ENCODE results near the gene BSND.

The BSND gene

GRCh38 chr1:54994355-54994990 lies 4.3 kb upstream of the BSND start:
- no peak for DNase-seq (ENCODE audit: low read depth)

- no peak for DNase-seq (ENCODE audit: low read depth)
Observed at GRCh38 chr1:54995013-54995760, 3.5 kb upstream of the BSND start.

GRCh38 chr1:54995835-54996234 lies 2.9 kb upstream of the BSND start:
- no peak for DNase-seq (ENCODE audit: low read depth)

- peak; percentile 60 for DNase-seq (ENCODE audit: low read depth)
Observed at GRCh38 chr1:54996359-54996868, 2.3 kb upstream of the BSND start.

- no peak for DNase-seq (ENCODE audit: low read depth)
Observed at GRCh38 chr1:54996869-54997710, 1.6 kb upstream of the BSND start.

GRCh38 chr1:54997711-54997986 lies 1.1 kb upstream of the BSND start:
- DNase-seq (ENCODE audit: low read depth): no peak

GRCh38 chr1:54998100-54998499 lies 633 bp upstream of the BSND start:
- no peak for DNase-seq (ENCODE audit: low read depth)

GRCh38 chr1:55000110-55001085 lies 1.7 kb downstream of the BSND start:
- no peak for DNase-seq (ENCODE audit: low read depth)

- DNase-seq (ENCODE audit: low read depth): no peak
Observed at GRCh38 chr1:55001311-55001710, 2.6 kb downstream of the BSND start.

GRCh38 chr1:55002686-55003085 lies 4.0 kb downstream of the BSND start:
- DNase-seq (ENCODE audit: low read depth): no peak

- no peak for DNase-seq (ENCODE audit: low read depth)
Observed at GRCh38 chr1:55005351-55006140, 6.8 kb downstream of the BSND start.

- no peak for DNase-seq (ENCODE audit: low read depth)
Observed at GRCh38 chr1:55006931-55007330, 8.2 kb downstream of the BSND start.

- DNase-seq (ENCODE audit: low read depth): no peak
Observed at GRCh38 chr1:55007625-55008024, 8.9 kb downstream of the BSND start.

- no peak for DNase-seq (ENCODE audit: low read depth)
Observed at GRCh38 chr1:55010194-55010886, 11.6 kb downstream of the BSND start.

GRCh38 chr1:55010887-55011217 lies 12.1 kb downstream of the BSND start:
- no peak for DNase-seq (ENCODE audit: low read depth)

- no peak for DNase-seq (ENCODE audit: low read depth)
Observed at GRCh38 chr1:55012661-55013060, 13.9 kb downstream of the BSND start.

GRCh38 chr1:55015123-55015522 lies 16.4 kb downstream of the BSND start:
- no peak for DNase-seq (ENCODE audit: low read depth)

- DNase-seq (ENCODE audit: low read depth): no peak
Observed at GRCh38 chr1:55015731-55016620, 17.2 kb downstream of the BSND start.

- no peak for DNase-seq (ENCODE audit: low read depth)
Observed at GRCh38 chr1:55018395-55018794, 19.7 kb downstream of the BSND start.
